Esophagus squamous epithelium (tissue), 4 donors: Measurements from ENCODE around the gene NCAPD2.

Source experiments
- POLR2A ChIP-seq, 4 donors: fragments of 450-650 bp; IDR thresholded peaks; one replicate each; pipeline ENCODE4 v1.6.1; 2017; ENCODE audit warnings: antibody characterized with exemption in 4 of 4, mild to moderate bottlenecking in 4 of 4, moderate library complexity in 3 of 4
- TF ChIP-seq, protein P1 (sequence below), 6 experiments: fragments of 450-650 bp in 4 of 6; fragments of 200-600 bp in 2 of 6; sonication (generic) in 2 of 6; IDR thresholded peaks; one replicate each; pipeline ENCODE4 v1.5.1; 2016 to 2019; ENCODE audit warnings: antibody characterized with exemption in 6 of 6, mild to moderate bottlenecking in 4 of 6, moderate library complexity in 4 of 6

DNA sequence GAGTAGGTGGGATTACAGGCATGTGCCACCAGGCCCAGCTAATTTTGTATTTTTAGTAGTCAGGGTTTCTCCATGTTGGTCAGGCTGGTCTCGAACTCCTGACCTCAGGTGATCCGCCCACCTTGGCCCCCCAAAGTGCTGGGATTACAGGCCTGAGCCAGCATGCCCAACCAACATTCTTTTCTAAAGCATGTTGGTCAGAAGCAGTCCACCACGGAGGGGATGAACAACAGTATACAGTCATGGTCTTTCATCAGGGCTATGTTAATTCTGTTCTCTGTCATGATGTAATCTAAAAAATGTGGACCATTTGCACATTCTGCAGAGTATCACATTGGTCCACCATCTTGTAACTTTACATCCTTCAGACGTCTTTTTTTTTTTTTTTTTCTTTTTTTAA lies 4.5 kb upstream of the NCAPD2 start:
- TF ChIP-seq POLR2A (IDR thresholded peaks at IDR 0.05): no peak
- TF ChIP-seq, protein P1, sequence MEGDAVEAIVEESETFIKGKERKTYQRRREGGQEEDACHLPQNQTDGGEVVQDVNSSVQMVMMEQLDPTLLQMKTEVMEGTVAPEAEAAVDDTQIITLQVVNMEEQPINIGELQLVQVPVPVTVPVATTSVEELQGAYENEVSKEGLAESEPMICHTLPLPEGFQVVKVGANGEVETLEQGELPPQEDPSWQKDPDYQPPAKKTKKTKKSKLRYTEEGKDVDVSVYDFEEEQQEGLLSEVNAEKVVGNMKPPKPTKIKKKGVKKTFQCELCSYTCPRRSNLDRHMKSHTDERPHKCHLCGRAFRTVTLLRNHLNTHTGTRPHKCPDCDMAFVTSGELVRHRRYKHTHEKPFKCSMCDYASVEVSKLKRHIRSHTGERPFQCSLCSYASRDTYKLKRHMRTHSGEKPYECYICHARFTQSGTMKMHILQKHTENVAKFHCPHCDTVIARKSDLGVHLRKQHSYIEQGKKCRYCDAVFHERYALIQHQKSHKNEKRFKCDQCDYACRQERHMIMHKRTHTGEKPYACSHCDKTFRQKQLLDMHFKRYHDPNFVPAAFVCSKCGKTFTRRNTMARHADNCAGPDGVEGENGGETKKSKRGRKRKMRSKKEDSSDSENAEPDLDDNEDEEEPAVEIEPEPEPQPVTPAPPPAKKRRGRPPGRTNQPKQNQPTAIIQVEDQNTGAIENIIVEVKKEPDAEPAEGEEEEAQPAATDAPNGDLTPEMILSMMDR (IDR thresholded peaks at IDR 0.05): no peak
